NB4 (cell line): ENCODE data around the gene POLR3H.

ENCODE experiments used
- DNase-seq: peaks from one replicate; pipeline ENCODE4 v3.0.0; 2010; ENCODE audit warnings: low read depth
- H3K4me3 ChIP-seq: one replicate; pipeline ENCODE4 v1.5.1; 2011; ENCODE audit warnings: mild to moderate bottlenecking, low read depth, low read length, moderate library complexity
- MYC ChIP-seq: IDR thresholded peaks from 2 replicates; pipeline ENCODE4 v1.6.1; 2011; ENCODE audit warnings: low read depth, low read length
- POLR2A ChIP-seq: IDR thresholded peaks from 2 replicates; pipeline ENCODE4 v1.6.1; 2011; ENCODE audit warnings: mild to moderate bottlenecking; ENCODE audit not compliant: insufficient read length; ENCODE audit errors: extremely low read depth
- TF ChIP-seq, protein P1 (sequence below): IDR thresholded peaks from one replicate; pipeline ENCODE4 v1.5.1; 2012; ENCODE audit warnings: low read depth, low read length
- TF ChIP-seq, protein P2 (sequence below): IDR thresholded peaks from 2 replicates; pipeline ENCODE4 v1.6.1; 2011; ENCODE audit warnings: low read depth, low read length

POLR3H gene

DNA sequence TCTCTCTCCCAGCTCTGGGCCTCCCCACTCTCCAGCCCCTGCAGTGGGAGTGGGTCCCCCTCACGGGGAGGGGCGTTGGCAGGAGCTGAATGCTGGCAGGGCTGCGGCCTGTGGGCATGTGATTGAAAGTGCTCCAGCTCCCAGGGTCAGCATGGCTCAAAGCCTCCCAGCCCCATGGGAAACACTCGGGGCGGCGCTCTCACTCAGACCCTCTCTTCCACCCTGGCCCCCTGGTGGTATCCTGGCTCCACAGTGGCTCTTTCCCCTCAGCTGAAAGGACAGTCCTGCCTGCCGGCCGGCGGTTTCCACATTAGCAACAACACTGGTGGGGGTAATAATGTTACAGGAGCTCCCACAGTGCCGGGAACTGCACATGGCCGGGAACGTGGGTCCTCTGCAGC, 35.5 kb downstream of the POLR3H start:
- DNase-seq: no peak
- TF ChIP-seq, protein P1, sequence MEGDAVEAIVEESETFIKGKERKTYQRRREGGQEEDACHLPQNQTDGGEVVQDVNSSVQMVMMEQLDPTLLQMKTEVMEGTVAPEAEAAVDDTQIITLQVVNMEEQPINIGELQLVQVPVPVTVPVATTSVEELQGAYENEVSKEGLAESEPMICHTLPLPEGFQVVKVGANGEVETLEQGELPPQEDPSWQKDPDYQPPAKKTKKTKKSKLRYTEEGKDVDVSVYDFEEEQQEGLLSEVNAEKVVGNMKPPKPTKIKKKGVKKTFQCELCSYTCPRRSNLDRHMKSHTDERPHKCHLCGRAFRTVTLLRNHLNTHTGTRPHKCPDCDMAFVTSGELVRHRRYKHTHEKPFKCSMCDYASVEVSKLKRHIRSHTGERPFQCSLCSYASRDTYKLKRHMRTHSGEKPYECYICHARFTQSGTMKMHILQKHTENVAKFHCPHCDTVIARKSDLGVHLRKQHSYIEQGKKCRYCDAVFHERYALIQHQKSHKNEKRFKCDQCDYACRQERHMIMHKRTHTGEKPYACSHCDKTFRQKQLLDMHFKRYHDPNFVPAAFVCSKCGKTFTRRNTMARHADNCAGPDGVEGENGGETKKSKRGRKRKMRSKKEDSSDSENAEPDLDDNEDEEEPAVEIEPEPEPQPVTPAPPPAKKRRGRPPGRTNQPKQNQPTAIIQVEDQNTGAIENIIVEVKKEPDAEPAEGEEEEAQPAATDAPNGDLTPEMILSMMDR: no peak
- TF ChIP-seq, protein P2, sequence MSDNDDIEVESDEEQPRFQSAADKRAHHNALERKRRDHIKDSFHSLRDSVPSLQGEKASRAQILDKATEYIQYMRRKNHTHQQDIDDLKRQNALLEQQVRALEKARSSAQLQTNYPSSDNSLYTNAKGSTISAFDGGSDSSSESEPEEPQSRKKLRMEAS: no peak
- TF ChIP-seq POLR2A: no peak
- TF ChIP-seq MYC: no peak

DNA sequence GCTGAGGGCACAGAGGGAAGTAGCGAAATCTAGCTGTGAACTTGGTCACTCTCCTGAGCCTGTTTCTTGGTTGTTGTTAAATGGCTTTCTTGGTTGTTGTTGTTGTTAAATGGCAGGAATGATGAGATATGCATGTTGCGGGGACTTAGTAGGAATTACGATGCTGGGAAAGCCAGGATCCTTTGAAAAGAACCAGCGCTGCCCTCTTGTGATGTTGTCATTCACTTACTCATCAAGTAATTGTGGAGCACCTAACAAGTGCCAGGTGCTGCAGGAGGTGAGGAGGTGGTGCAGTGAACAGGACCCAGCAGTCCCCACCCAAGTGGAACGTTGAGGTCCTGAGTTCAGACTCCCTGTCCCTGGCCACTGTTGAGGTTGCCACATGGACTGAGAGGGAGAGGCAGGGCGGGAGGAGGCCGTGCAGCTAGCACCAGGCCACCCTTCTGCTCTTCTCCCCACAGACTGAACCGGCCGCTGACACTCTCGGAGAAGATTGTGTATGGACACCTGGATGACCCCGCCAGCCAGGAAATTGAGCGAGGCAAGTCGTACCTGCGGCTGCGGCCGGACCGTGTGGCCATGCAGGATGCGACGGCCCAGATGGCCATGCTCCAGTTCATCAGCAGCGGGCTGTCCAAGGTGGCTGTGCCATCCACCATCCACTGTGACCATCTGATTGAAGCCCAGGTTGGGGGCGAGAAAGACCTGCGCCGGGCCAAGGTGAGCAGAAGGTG, 36.8 kb downstream of the POLR3H start:
- no peak overlapping the region for H3K4me3 ChIP-seq
- TF ChIP-seq, protein P2: no peak
- TF ChIP-seq POLR2A (no peak), MYC (no peak)
- TF ChIP-seq, protein P1: no peak
- DNase-seq: no peak

More for the DNA sequence above, 35.5 kb downstream of the POLR3H start:
- no peak overlapping the region for H3K4me3 ChIP-seq

DNA sequence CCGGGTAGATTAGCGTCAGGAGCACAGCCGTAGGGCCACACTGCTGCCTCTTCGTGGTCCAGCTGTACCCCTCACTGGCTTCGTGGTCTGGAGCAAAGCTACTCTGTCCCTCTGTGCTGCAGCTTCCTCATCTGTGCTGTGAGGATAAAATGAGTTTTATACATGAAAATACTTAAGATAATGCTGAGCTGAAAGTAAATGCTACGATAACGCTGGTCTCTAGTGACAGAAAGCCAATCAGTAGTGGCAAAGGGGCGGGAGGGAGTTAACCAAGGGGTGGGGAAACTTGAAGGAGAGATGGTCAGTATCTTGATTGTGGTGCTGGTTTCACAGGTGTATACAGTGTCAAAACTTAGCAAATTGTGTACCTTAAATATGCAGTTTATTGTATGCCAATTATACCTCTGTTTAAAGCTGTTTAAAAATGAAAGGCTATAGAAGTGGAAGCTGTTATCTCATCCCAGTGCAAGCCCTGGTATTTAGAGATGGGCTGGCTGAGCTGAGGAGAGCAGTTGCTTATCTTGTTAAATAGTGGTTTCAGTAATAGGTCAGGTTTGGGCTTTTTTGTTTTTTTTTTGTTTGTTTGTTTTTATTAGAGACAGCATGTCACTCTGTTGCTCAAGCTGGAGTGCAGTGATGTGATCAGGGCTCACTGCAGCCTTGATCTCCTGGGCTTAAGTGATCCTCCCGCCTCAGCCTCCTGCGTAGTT, 38.6 kb downstream of the POLR3H start:
- TF ChIP-seq, protein P2: no peak
- TF ChIP-seq POLR2A: no peak
- no peak for TF ChIP-seq MYC
- TF ChIP-seq, protein P1: no peak
- no peak for DNase-seq
- H3K4me3 ChIP-seq: no peak overlapping the region

DNA sequence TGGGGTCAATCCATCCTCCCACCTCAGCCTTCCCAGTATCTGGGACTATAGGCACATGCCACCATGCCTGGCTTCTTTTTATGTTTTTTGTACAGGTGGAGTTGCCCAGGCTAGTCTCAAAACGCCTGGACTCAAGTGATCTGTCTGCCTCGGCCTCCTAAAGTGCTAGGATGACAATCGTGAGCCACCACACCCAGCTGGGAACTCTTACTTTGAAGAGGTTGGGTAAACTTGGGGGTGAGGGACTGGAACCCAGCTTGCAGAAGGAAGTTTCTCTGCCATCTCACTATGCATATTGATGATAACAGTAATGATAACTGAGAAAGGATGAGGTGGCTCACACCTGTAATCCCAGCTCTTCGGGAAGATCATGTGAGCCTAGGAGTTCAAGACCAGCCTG, 39.5 kb downstream of the POLR3H start:
- no peak overlapping the region for H3K4me3 ChIP-seq
- no peak for DNase-seq
- TF ChIP-seq POLR2A: no peak
- TF ChIP-seq, protein P2: no peak
- no peak for TF ChIP-seq MYC
- TF ChIP-seq, protein P1: no peak

DNA sequence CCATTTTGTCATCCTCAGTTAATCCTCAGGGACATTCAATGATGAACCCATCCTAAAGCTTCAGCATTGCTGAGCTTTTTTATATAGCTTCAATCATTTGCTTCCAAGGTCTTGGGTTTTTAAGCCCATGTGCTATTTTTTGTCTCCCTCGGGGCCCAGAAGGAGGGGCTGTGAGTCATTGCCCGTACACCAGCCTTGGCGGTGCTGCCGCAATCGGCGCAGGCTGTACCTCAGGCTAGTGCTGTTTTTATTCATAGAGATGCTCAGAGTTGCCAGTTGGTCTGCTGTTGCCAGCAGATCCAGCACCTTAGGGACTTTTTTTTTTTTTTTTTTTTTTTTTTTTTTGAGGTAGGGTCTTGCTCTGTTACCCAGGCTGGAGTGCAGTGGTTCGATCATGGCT, 39.9 kb downstream of the POLR3H start:
- no peak for TF ChIP-seq POLR2A
- TF ChIP-seq, protein P2: no peak
- TF ChIP-seq, protein P1: no peak
- DNase-seq: peak; percentile 72
- H3K4me3 ChIP-seq: no peak overlapping the region
